GM10248 (cell line): ENCODE data around the gene TLK2.

Experiments used
- CTCF ChIA-PET: fragments of 300-600 bp; sonication (Branson Sonifier 250); formaldehyde crosslinking; extraction: SDS; loops from one replicate; lab custom pipeline; 2021; ENCODE audit warnings: antibody characterized with exemption; lab: Yijun Ruan, JAX
- POLR2A ChIA-PET: fragments of 350-650 bp; sonication (Branson Sonifier 250); formaldehyde crosslinking; extraction: SDS; loops from one replicate; lab custom pipeline; 2020; ENCODE audit warnings: antibody characterized with exemption; lab: Yijun Ruan, JAX
- DNase-seq: peaks from one replicate; pipeline ENCODE4 v3.0.0; 2012; ENCODE audit errors: extremely low spot score
- TF ChIP-seq, protein P1 (sequence below): IDR thresholded peaks from 2 replicates; pipeline ENCODE4 v1.5.1; 2012; ENCODE audit warnings: mild to moderate bottlenecking, low read depth; ENCODE audit errors: extremely low read depth, missing control alignments, control extremely low read depth

Gene TLK2

GRCh38 chr17:62660629-62661118 is 182.0 kb downstream of the TLK2 start:
- TF ChIP-seq, protein P1, sequence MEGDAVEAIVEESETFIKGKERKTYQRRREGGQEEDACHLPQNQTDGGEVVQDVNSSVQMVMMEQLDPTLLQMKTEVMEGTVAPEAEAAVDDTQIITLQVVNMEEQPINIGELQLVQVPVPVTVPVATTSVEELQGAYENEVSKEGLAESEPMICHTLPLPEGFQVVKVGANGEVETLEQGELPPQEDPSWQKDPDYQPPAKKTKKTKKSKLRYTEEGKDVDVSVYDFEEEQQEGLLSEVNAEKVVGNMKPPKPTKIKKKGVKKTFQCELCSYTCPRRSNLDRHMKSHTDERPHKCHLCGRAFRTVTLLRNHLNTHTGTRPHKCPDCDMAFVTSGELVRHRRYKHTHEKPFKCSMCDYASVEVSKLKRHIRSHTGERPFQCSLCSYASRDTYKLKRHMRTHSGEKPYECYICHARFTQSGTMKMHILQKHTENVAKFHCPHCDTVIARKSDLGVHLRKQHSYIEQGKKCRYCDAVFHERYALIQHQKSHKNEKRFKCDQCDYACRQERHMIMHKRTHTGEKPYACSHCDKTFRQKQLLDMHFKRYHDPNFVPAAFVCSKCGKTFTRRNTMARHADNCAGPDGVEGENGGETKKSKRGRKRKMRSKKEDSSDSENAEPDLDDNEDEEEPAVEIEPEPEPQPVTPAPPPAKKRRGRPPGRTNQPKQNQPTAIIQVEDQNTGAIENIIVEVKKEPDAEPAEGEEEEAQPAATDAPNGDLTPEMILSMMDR = no peak
- DNase-seq = no peak
- POLR2A ChIA-PET = no interaction called here
- CTCF ChIA-PET = no interaction called here

DNA sequence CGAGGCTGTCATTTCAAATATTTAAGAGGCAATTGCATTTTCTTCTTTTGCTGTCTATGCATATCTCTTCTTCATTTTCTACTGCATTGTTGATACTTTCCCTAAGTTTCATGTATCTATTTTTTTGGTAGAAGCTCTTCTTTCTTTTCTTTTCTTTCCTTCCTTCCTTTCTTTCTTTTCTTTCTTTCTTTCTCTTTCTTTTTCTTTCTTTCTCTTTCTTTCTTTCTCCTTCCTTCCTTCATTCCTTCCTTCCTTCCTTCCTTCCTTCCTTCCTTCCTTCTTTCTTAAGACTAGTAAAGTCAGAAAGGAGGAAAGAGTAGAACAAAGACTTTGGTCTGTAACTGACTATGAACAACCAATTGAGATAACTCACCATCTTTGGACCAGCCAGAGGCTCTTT is 182.7 kb downstream of the TLK2 start:
- DNase-seq = no peak
- POLR2A ChIA-PET = no interaction called here
- CTCF ChIA-PET = no interaction called here
- TF ChIP-seq, protein P1 = no peak

DNA sequence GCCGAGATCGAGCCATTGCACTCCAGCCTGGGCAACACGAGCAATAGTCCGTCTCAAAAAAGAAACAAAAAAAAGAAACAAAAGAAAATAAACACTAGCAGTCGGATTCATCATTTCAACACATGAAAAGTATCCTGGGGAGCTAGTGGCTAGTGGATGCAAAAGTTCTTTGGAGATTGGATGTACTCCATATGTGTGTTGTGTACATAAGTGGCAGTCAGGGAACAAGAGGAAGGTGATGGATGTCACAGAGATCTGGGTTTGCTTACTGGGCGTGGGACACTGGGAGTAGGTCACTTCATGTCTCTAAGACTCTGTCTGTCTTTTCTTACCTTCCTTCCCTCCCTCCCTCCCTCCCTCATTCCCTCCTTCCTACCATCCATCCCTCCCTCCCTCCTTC is 184.2 kb downstream of the TLK2 start:
- TF ChIP-seq, protein P1 = no peak
- ChIA-PET CTCF (no interaction called here), POLR2A (no interaction called here)
- DNase-seq = no peak
